Panc1 (cell line): Measurements from ENCODE around the gene FILIP1.

Source experiments
- POLR2AphosphoS5 ChIP-seq: IDR thresholded peaks from 2 replicates; pipeline ENCODE4 v1.6.1; 2012; ENCODE audit warnings: mild to moderate bottlenecking, low read depth, low read length, moderate library complexity
- TF ChIP-seq, protein P1 (sequence below): fragments of 450-650 bp; IDR thresholded peaks from 2 replicates; pipeline ENCODE4 v1.5.1; 2017; ENCODE audit warnings: mild to moderate bottlenecking

DNA sequence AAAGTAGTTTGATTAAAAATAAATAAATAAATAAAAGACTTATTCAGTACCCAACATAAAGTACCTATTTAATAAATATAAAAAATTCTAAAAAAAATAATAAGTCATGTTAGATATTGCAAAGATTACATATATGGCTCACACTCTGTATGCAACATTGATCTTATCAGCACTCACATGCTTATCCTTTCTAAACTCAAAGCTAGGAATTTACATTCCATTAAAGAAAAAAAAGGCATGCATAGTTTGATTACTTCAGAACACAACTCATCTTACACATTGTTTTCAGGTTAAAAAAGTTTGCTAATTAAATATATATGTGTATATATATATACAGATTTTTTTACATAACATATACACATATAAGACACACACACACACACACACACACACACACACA is 96.4 kb downstream of the FILIP1 start:
- no peak for TF ChIP-seq POLR2AphosphoS5
- TF ChIP-seq, protein P1, sequence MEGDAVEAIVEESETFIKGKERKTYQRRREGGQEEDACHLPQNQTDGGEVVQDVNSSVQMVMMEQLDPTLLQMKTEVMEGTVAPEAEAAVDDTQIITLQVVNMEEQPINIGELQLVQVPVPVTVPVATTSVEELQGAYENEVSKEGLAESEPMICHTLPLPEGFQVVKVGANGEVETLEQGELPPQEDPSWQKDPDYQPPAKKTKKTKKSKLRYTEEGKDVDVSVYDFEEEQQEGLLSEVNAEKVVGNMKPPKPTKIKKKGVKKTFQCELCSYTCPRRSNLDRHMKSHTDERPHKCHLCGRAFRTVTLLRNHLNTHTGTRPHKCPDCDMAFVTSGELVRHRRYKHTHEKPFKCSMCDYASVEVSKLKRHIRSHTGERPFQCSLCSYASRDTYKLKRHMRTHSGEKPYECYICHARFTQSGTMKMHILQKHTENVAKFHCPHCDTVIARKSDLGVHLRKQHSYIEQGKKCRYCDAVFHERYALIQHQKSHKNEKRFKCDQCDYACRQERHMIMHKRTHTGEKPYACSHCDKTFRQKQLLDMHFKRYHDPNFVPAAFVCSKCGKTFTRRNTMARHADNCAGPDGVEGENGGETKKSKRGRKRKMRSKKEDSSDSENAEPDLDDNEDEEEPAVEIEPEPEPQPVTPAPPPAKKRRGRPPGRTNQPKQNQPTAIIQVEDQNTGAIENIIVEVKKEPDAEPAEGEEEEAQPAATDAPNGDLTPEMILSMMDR, result no peak
